GM23338 (cell line): ENCODE data around the gene FDXR. TPM values are rescaled to one million over a fixed set of nuclear protein-coding genes. Genes with fewer than 3 reads are reported as not detected.

ENCODE experiments used
- ATAC-seq: fragments of 200-7000 bp; cut with Tn5 transposase; 3 replicates; pipeline ENCODE4 v1.9.1; 2020
- DNase-seq: peaks from one replicate; pipeline ENCODE4 v3.0.0-alpha.2; 2015; ENCODE audit warnings: low spot score
- H2AFZ ChIP-seq: fragments of 200-600 bp; sonication (generic); 2 replicates; pipeline ENCODE4 v1.8.0; 2016; ENCODE audit warnings: antibody characterized with exemption, mild to moderate bottlenecking, moderate library complexity
- H3F3A ChIP-seq: fragments of 200-600 bp; sonication (generic); replicated peaks from 2 replicates; pipeline ENCODE4 v1.8.0; 2017; ENCODE audit warnings: antibody characterized with exemption, mixed run types, low read depth
- H3K27ac ChIP-seq: fragments of 200-600 bp; sonication (generic); 2 replicates; pipeline ENCODE4 v1.6.1; 2016; ENCODE audit warnings: low read depth
- H3K27me3 ChIP-seq: fragments of 200-600 bp; sonication (generic); 2 replicates; pipeline ENCODE4 v1.8.0; 2016; ENCODE audit warnings: mild to moderate bottlenecking, mixed run types, moderate library complexity; ENCODE audit not compliant: insufficient read depth
- H3K36me3 ChIP-seq: fragments of 200-600 bp; sonication (generic); 2 replicates; pipeline ENCODE4 v1.8.0; 2016; ENCODE audit warnings: mild to moderate bottlenecking; ENCODE audit not compliant: insufficient read depth
- H3K4me1 ChIP-seq: fragments of 200-600 bp; sonication (generic); 2 replicates; pipeline ENCODE4 v1.8.0; 2016; ENCODE audit warnings: mild to moderate bottlenecking, moderate library complexity; ENCODE audit not compliant: insufficient read depth
- H3K4me2 ChIP-seq: fragments of 200-600 bp; sonication (generic); 2 replicates; pipeline ENCODE4 v1.7.1; 2017; ENCODE audit warnings: mixed run types
- H3K4me3 ChIP-seq: fragments of 200-600 bp; sonication (generic); 2 replicates; pipeline ENCODE4 v1.6.1; 2016; ENCODE audit warnings: mixed run types
- H3K79me2 ChIP-seq: fragments of 200-600 bp; sonication (generic); replicated peaks from 2 replicates; pipeline ENCODE4 v1.8.0; 2017; ENCODE audit warnings: mild to moderate bottlenecking; ENCODE audit not compliant: insufficient read depth
- H3K9me2 ChIP-seq: fragments of 200-600 bp; sonication (generic); 2 replicates; pipeline ENCODE4 v1.8.0; 2017; ENCODE audit not compliant: insufficient read depth
- H4K20me1 ChIP-seq: fragments of 200-600 bp; sonication (generic); replicated peaks from 2 replicates; pipeline ENCODE4 v1.8.0; 2017; ENCODE audit warnings: mild to moderate bottlenecking; ENCODE audit not compliant: insufficient read depth
- H3K27ac Mint-ChIP-seq: 2 replicates; pipeline ENCODE4 v1.8.0; 2020; ENCODE audit warnings: inconsistent platforms, mild to moderate bottlenecking, moderate library complexity, mixed read lengths
- H3K27me3 Mint-ChIP-seq: 3 replicates; pipeline ENCODE4 v1.8.0; 2022; ENCODE audit warnings: low read depth, mild to moderate bottlenecking, moderate library complexity, mixed read lengths, inconsistent platforms; ENCODE audit not compliant: insufficient read depth, poor library complexity
- H3K36me3 Mint-ChIP-seq: 3 replicates; pipeline ENCODE4 v1.8.0; 2021; ENCODE audit warnings: low read depth, mild to moderate bottlenecking, inconsistent platforms, moderate library complexity, mixed read lengths
- H3K4me1 Mint-ChIP-seq: 3 replicates; pipeline ENCODE4 v1.8.0; 2020; ENCODE audit warnings: mild to moderate bottlenecking, inconsistent platforms, mixed read lengths
- H3K4me3 Mint-ChIP-seq: 3 replicates; pipeline ENCODE4 v1.8.0; 2021; ENCODE audit warnings: moderate library complexity, mild to moderate bottlenecking, inconsistent platforms, mixed read lengths
- H3K9me3 Mint-ChIP-seq: 3 replicates; pipeline ENCODE4 v1.8.0; 2020; ENCODE audit warnings: moderate library complexity, mild to moderate bottlenecking, inconsistent platforms, mixed read lengths
- CREB1 ChIP-seq: fragments of 250-450 bp; sonication (Bioruptor Pico); IDR thresholded peaks from 2 replicates; pipeline ENCODE4 v1.5.0; 2020; ENCODE audit warnings: low read depth, mild to moderate bottlenecking, moderate library complexity
- EZH2 ChIP-seq: fragments of 200-600 bp; sonication (generic); IDR thresholded peaks from one replicate; pipeline ENCODE4 v1.8.0; 2017; ENCODE audit warnings: antibody characterized with exemption, mild to moderate bottlenecking, low read depth; ENCODE audit not compliant: unreplicated experiment
- JUNB ChIP-seq: IDR thresholded peaks from one replicate; pipeline ENCODE4 v1.6.1; 2016; ENCODE audit warnings: antibody characterized with exemption; ENCODE audit not compliant: unreplicated experiment
- NANOG ChIP-seq: IDR thresholded peaks from 2 replicates; pipeline ENCODE4 v1.6.1; 2016; ENCODE audit warnings: antibody characterized with exemption, borderline replicate concordance
- STAT1 ChIP-seq: IDR thresholded peaks from one replicate; pipeline ENCODE4 v1.6.1; 2016; ENCODE audit warnings: antibody characterized with exemption; ENCODE audit not compliant: unreplicated experiment
- polyA plus RNA-seq: library from polyadenylated mRNA; unstranded; fragments of >200 nt; fragmentation: Nextera tagmentation; extraction: Ambion mirVana; gene quantifications from 2 replicates; pipeline ENCODE4 v1.2.1, GENCODE V29; 2016
- total RNA-seq: library from RNA; depleted of rRNA; stranded (reverse); fragments of >200 nt; shearing (Covaris generic); gene quantifications from 2 replicates; pipeline ENCODE4 v1.2.3, GENCODE V29; 2014
- TF ChIP-seq, protein P1 (sequence below), 2 experiments: fragments of 200-600 bp in 1 of 2; sonication (generic) in 1 of 2; conservative IDR thresholded peaks; 2 replicates each; pipeline versions ENCODE4 v1.5.1 to v1.6.1; 2016 to 2017; ENCODE audit warnings: antibody characterized with exemption in 2 of 2, low read depth in 2 of 2, mild to moderate bottlenecking in 2 of 2, moderate library complexity in 1 of 2
- TF ChIP-seq, protein P2 (sequence below): IDR thresholded peaks from 2 replicates; pipeline ENCODE4 v1.6.1; 2016; ENCODE audit warnings: antibody characterized with exemption
- TF ChIP-seq, protein P3 (sequence below): IDR thresholded peaks from one replicate; pipeline ENCODE4 v1.6.1; 2018; ENCODE audit warnings: antibody characterized with exemption; ENCODE audit not compliant: unreplicated experiment

FDXR gene
- total and polyA plus RNA-seq, 2 experiments from 2014 or later = 21.7 to 33.1 TPM

DNA sequence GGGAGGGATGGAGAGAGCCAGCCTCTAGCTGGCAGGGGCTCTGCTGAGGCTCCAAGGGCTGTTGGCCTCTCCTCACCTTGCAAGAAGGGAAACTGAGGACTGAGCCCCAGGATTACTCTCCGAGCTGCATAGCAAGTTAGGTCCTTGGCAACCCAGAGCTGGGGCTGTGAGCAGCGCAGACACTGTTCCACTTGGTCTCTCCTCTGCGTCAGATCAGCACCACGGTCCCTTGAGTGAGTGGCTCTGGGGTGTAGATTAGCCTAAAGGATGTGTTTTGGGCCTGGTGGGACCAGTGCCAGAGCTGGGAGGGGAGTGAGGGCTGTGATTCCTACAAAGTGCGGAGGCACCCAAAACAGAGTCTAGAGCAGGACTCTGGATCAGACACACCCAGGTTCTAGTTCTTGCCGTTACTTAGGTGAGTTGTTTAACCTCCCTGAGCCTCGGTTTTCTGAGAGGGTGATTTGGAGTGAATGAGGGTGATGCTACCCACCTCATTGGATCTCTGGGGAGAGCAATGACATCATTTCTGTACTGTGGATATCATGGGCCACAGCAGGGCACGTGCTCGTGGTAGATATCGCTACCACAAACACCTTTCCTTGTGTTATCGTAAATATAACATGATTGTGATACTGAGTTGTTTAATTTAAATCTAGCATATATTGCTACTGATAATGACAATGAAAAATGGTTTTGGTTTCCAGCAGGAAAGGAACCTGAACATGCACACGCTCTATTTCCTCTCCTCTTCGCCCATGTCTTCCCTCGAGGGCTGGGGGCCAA, 28.8 kb upstream of the FDXR start:
- Histone ChIP-seq H3K79me2 (no peaks in the 10 kb centered on the region), H4K20me1 (no peaks in the 10 kb centered on the region), H2AFZ (no peak overlapping the region), H3K36me3 (no peaks in the 10 kb centered on the region), H3K9me2 (no peaks in the 10 kb centered on the region), H3F3A (no peaks in the 10 kb centered on the region), H3K27ac (no peak overlapping the region), H3K4me2 (no peak overlapping the region), H3K27me3 (peaks cover 9% of the 10 kb centered on the region; the same call in 1 of the 2 replicates), H3K4me1 (no peaks in the 10 kb centered on the region; the same call in 1 of the 2 replicates), H3K4me3 (no peak overlapping the region)
- TF ChIP-seq NANOG = no peak
- TF ChIP-seq, protein P1, sequence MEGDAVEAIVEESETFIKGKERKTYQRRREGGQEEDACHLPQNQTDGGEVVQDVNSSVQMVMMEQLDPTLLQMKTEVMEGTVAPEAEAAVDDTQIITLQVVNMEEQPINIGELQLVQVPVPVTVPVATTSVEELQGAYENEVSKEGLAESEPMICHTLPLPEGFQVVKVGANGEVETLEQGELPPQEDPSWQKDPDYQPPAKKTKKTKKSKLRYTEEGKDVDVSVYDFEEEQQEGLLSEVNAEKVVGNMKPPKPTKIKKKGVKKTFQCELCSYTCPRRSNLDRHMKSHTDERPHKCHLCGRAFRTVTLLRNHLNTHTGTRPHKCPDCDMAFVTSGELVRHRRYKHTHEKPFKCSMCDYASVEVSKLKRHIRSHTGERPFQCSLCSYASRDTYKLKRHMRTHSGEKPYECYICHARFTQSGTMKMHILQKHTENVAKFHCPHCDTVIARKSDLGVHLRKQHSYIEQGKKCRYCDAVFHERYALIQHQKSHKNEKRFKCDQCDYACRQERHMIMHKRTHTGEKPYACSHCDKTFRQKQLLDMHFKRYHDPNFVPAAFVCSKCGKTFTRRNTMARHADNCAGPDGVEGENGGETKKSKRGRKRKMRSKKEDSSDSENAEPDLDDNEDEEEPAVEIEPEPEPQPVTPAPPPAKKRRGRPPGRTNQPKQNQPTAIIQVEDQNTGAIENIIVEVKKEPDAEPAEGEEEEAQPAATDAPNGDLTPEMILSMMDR (conservative IDR thresholded peaks at IDR 0.05; ENCODE audit: low read depth in 2 of 2) = no peak
- no peak overlapping the region; the same call in 2 of the 3 replicates for H3K4me3 Mint-ChIP-seq
- peaks cover 4% of the 10 kb centered on the region; the same call in 2 of the 3 replicates for H3K4me1 Mint-ChIP-seq
- peaks cover 4% of the 10 kb centered on the region; the same call in 2 of the 3 replicates for H3K9me3 Mint-ChIP-seq
- H3K27me3 Mint-ChIP-seq = peaks cover 11% of the 10 kb centered on the region
- H3K36me3 Mint-ChIP-seq = peaks cover 2% of the 10 kb centered on the region; the same call in 1 of the 3 replicates
- H3K27ac Mint-ChIP-seq = no peak overlapping the region
- DNase-seq = no peak
- no peak for ATAC-seq

DNA sequence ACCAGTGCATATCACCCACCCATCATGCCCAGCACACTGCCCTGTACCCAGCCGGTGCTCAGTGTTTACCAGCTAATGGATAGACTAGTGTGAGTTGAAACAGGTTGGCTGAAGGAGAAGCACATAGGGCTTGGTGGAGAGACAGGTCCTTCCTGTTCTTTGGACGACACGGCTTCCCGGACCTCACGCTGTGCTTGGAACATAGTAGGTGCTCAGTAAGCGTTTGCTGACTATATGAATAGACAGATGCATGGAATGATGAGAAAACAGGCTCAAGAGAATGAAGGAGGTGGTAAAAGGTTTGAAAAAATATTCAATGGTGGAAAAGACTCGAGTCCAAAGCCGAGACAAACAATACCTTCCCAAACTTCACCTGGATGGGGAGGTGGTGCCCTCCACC, 27.4 kb upstream of the FDXR start:
- Mint-ChIP-seq H3K27ac (no peak overlapping the region), H3K4me1 (peaks cover 4% of the 10 kb centered on the region; the same call in 1 of the 3 replicates), H3K27me3 (peaks cover 14% of the 10 kb centered on the region), H3K9me3 (no peaks in the 10 kb centered on the region), H3K4me3 (no peak overlapping the region), H3K36me3 (no peaks in the 10 kb centered on the region)
- H3K27ac ChIP-seq = no peak overlapping the region
- no peak overlapping the region for H3K4me3 ChIP-seq
- no peaks in the 10 kb centered on the region for H3K36me3 ChIP-seq
- no peaks in the 10 kb centered on the region for H4K20me1 ChIP-seq
- H3K27me3 ChIP-seq = peaks cover 22% of the 10 kb centered on the region
- H3F3A ChIP-seq = no peaks in the 10 kb centered on the region
- no peak for DNase-seq
- H3K4me2 ChIP-seq = no peak overlapping the region
- no peak for ATAC-seq
- no peak overlapping the region for H2AFZ ChIP-seq
- no peaks in the 10 kb centered on the region for H3K79me2 ChIP-seq
- H3K9me2 ChIP-seq = no peaks in the 10 kb centered on the region
- H3K4me1 ChIP-seq = no peaks in the 10 kb centered on the region; the same call in 1 of the 2 replicates
- no peak for TF ChIP-seq EZH2
- TF ChIP-seq, protein P2, sequence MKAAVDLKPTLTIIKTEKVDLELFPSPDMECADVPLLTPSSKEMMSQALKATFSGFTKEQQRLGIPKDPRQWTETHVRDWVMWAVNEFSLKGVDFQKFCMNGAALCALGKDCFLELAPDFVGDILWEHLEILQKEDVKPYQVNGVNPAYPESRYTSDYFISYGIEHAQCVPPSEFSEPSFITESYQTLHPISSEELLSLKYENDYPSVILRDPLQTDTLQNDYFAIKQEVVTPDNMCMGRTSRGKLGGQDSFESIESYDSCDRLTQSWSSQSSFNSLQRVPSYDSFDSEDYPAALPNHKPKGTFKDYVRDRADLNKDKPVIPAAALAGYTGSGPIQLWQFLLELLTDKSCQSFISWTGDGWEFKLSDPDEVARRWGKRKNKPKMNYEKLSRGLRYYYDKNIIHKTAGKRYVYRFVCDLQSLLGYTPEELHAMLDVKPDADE = no peak
- TF ChIP-seq, protein P1 (conservative IDR thresholded peaks at IDR 0.05; ENCODE audit: low read depth in 2 of 2) = no peak
- TF ChIP-seq STAT1 = no peak
- no peak for TF ChIP-seq JUNB
- no peak for TF ChIP-seq CREB1
- TF ChIP-seq, protein P3, sequence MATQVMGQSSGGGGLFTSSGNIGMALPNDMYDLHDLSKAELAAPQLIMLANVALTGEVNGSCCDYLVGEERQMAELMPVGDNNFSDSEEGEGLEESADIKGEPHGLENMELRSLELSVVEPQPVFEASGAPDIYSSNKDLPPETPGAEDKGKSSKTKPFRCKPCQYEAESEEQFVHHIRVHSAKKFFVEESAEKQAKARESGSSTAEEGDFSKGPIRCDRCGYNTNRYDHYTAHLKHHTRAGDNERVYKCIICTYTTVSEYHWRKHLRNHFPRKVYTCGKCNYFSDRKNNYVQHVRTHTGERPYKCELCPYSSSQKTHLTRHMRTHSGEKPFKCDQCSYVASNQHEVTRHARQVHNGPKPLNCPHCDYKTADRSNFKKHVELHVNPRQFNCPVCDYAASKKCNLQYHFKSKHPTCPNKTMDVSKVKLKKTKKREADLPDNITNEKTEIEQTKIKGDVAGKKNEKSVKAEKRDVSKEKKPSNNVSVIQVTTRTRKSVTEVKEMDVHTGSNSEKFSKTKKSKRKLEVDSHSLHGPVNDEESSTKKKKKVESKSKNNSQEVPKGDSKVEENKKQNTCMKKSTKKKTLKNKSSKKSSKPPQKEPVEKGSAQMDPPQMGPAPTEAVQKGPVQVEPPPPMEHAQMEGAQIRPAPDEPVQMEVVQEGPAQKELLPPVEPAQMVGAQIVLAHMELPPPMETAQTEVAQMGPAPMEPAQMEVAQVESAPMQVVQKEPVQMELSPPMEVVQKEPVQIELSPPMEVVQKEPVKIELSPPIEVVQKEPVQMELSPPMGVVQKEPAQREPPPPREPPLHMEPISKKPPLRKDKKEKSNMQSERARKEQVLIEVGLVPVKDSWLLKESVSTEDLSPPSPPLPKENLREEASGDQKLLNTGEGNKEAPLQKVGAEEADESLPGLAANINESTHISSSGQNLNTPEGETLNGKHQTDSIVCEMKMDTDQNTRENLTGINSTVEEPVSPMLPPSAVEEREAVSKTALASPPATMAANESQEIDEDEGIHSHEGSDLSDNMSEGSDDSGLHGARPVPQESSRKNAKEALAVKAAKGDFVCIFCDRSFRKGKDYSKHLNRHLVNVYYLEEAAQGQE = no peak
